ENCODE measurements around the gene KATNIP. TPM values are rescaled to one million over a fixed set of nuclear protein-coding genes. Genes with fewer than 3 reads are reported as not detected.

Gene KATNIP
- total and polyA plus RNA-seq, 9 of the 15 experiments (the other 6 are each of a cell fraction or from before 2014, with no cell fraction given): 1.7 to 13.2 (median 8.0) TPM

DNA sequence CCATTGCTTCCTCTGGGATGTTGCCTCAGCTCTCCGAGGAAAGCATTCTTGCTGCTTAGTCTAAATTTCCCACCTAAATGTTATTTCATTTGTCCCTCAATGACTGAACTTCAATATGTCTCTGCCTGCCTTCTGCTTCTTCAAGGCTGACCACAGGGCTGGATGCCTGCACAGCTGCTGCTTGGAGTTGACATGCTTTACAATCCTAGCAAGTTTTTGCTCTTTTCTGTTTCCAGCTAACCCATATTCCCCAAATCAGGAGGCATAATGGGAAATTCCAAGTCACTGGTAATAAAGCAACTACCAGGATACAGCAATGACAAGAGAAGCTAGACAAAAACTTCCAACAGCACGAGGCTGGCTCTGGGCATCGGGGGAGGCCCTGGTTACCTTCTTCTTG is 49.1 kb upstream of the KATNIP start (continued):
- TF ChIP-seq, protein P1, sequence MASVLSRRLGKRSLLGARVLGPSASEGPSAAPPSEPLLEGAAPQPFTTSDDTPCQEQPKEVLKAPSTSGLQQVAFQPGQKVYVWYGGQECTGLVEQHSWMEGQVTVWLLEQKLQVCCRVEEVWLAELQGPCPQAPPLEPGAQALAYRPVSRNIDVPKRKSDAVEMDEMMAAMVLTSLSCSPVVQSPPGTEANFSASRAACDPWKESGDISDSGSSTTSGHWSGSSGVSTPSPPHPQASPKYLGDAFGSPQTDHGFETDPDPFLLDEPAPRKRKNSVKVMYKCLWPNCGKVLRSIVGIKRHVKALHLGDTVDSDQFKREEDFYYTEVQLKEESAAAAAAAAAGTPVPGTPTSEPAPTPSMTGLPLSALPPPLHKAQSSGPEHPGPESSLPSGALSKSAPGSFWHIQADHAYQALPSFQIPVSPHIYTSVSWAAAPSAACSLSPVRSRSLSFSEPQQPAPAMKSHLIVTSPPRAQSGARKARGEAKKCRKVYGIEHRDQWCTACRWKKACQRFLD (CRISPR knock-in tag; IDR thresholded peaks at IDR 0.05): no peak
- TF ChIP-seq ZNF431 (CRISPR knock-in tag; IDR thresholded peaks at IDR 0.05) (no peak), VEZF1 (CRISPR knock-in tag; IDR thresholded peaks at IDR 0.05) (no peak)
- TF ChIP-seq, protein P2, sequence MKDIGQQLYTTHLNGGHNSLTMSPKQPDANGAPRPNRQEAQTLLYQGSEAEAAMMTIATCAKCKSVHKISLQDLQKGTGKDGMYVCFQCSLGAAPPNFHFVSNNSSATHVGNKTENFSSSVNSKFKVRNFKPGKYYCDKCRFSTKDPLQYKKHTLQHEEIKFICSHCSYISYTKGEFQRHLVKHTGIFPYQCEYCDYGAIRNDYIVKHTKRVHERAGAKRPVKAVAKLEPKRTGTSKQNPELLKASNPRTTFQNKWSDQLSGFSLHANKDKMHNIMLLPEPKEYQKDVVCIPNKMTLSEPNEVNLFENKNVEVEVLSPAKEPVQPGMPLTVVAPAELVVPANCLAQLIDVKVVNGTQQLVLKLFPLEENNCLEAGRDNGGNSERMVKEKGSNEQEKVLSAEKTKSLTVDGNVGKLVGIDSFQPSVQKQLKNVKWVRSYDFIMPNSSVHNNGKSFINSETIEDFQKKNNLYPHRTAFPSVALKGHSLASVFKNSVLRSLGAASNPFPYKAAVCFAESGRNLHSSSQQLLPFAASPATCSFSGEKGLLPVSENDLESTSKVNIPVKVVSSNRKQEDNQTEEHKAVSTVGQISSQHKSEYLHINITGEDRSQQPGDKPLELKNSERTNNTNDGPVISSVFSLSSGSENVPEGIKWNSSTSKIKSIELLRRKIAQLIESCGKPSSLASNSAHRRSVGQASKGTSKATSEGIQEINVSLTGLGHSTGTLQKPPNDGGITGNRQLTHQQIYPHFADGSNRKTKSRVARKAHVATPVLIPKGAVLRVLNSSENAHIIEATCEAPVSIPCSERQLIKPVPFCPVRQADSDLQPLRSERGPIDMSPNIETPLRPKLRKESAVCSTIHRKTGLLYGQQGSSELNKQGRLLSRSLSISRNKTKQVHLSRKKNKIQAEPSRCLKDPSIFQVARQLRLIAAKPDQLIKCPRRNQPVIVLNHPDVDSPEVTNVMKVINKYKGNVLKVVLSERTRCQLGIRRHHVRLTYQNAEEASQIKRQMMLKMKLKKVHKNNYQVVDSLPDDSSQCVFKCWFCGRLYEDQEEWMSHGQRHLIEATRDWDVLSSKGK (CRISPR knock-in tag; IDR thresholded peaks at IDR 0.05): no peak
- TF ChIP-seq, protein P3, sequence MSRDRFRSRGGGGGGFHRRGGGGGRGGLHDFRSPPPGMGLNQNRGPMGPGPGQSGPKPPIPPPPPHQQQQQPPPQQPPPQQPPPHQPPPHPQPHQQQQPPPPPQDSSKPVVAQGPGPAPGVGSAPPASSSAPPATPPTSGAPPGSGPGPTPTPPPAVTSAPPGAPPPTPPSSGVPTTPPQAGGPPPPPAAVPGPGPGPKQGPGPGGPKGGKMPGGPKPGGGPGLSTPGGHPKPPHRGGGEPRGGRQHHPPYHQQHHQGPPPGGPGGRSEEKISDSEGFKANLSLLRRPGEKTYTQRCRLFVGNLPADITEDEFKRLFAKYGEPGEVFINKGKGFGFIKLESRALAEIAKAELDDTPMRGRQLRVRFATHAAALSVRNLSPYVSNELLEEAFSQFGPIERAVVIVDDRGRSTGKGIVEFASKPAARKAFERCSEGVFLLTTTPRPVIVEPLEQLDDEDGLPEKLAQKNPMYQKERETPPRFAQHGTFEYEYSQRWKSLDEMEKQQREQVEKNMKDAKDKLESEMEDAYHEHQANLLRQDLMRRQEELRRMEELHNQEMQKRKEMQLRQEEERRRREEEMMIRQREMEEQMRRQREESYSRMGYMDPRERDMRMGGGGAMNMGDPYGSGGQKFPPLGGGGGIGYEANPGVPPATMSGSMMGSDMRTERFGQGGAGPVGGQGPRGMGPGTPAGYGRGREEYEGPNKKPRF (IDR thresholded peaks at IDR 0.05; ENCODE audit: low read depth, low read length): no peak

Measured in K562 (cell line).